H1 (cell line): ENCODE results near the gene PPP1R14B. TPM values are rescaled to one million over a fixed set of nuclear protein-coding genes. Genes with fewer than 3 reads are reported as not detected.

Experiments used
- CTCF ChIA-PET: fragments of 300-600 bp; sonication (Branson Sonifier 250); formaldehyde crosslinking; loops from one replicate; lab custom pipeline; 2021; ENCODE audit not compliant: partially characterized antibody; lab: Charles Lee
- POLR2A ChIA-PET: fragments of 300-600 bp; sonication (Branson Sonifier 250); formaldehyde crosslinking; loops from one replicate; lab custom pipeline; 2021; ENCODE audit warnings: inconsistent platforms; ENCODE audit not compliant: partially characterized antibody; lab: Charles Lee
- DNase-seq, 2 experiments: peaks; one replicate each; pipeline versions ENCODE4 v3.0.0 to v3.0.0-alpha.2; 2010 to 2022; ENCODE audit warnings: low spot score in 2 of 2, low read depth in 1 of 2, mixed read lengths in 1 of 2
- FAIRE-seq: peaks from 2 replicates; lab custom pipeline; 2011; peaks lifted over from hg19 to GRCh38; lab: Jason Lieb, UNC
- H2AFZ ChIP-seq: 2 replicates; pipeline ENCODE4 v1.8.1; 2012; ENCODE audit warnings: low read length, inconsistent platforms
- H2AK5ac ChIP-seq: 2 replicates; pipeline ENCODE4 v1.6.1; 2013; ENCODE audit warnings: low read depth, low read length
- H2BK120ac ChIP-seq: replicated peaks from 2 replicates; pipeline ENCODE3; 2013; ENCODE audit warnings: low read depth, low read length, inconsistent platforms
- H2BK12ac ChIP-seq: 2 replicates; pipeline ENCODE4 v1.6.1; 2013; ENCODE audit warnings: low read depth, low read length
- H2BK15ac ChIP-seq: 2 replicates; pipeline ENCODE4 v1.6.1; 2013; ENCODE audit warnings: low read length
- H2BK20ac ChIP-seq: 2 replicates; pipeline ENCODE4 v1.6.1; 2013; ENCODE audit warnings: low read length
- H2BK5ac ChIP-seq: 2 replicates; pipeline ENCODE4 v1.6.1; 2013; ENCODE audit warnings: low read depth, low read length
- H3K14ac ChIP-seq: 2 replicates; pipeline ENCODE4 v1.6.1; 2013; ENCODE audit warnings: inconsistent platforms; ENCODE audit not compliant: insufficient read length
- H3K18ac ChIP-seq: 2 replicates; pipeline ENCODE4 v1.6.1; 2013; ENCODE audit warnings: low read length; ENCODE audit errors: extremely low read depth
- H3K23ac ChIP-seq: 2 replicates; pipeline ENCODE4 v1.6.1; 2013; ENCODE audit warnings: inconsistent platforms; ENCODE audit not compliant: insufficient read length
- H3K23me2 ChIP-seq: 2 replicates; pipeline ENCODE4 v1.6.1; 2013; ENCODE audit warnings: low read depth, low read length
- H3K27ac ChIP-seq: 2 replicates; pipeline ENCODE4 v1.6.1; 2011; ENCODE audit warnings: low read depth, low read length, inconsistent platforms
- H3K27me3 ChIP-seq, 4 experiments: replicated peaks in 1 of 4; 1 replicate in 1 of 4; 2 replicates in 3 of 4; pipeline versions ENCODE4 v1.6.1 to v1.8.1; 2011 to 2013; ENCODE audit warnings: low read length in 3 of 4, mild to moderate bottlenecking in 3 of 4, inconsistent platforms in 2 of 4, mixed read lengths in 2 of 4, moderate library complexity in 1 of 4; ENCODE audit not compliant: control insufficient read depth in 3 of 4, insufficient read depth in 3 of 4; ENCODE audit errors: extremely low read depth in 1 of 4
- H3K36me3 ChIP-seq, 4 experiments: 2 replicates each; pipeline versions ENCODE4 v1.6.1 to v1.8.1; 2011 to 2013; ENCODE audit warnings: mild to moderate bottlenecking in 4 of 4, low read length in 3 of 4, moderate library complexity in 2 of 4, control low read depth in 1 of 4, inconsistent platforms in 1 of 4; ENCODE audit not compliant: insufficient read depth in 4 of 4, control insufficient read depth in 2 of 4
- H3K4ac ChIP-seq: replicated peaks from 2 replicates; pipeline ENCODE3; 2013; ENCODE audit warnings: low read length, low read depth, mixed read lengths, inconsistent platforms; ENCODE audit not compliant: insufficient read length
- H3K4me1 ChIP-seq, 4 experiments: replicated peaks in 1 of 4; 1 replicate in 1 of 4; 2 replicates in 3 of 4; pipeline versions ENCODE4 v1.6.1 to v1.8.1; 2011 to 2013; ENCODE audit warnings: low read length in 3 of 4, inconsistent platforms in 2 of 4, mixed read lengths in 1 of 4; ENCODE audit not compliant: insufficient read depth in 4 of 4, control insufficient read depth in 3 of 4
- H3K4me2 ChIP-seq, 2 experiments: 2 replicates each; pipeline versions ENCODE4 v1.6.1 to v1.8.1; 2011 to 2013; ENCODE audit warnings: low read depth in 2 of 2, low read length in 2 of 2, control low read depth in 1 of 2, inconsistent platforms in 1 of 2, mild to moderate bottlenecking in 1 of 2; ENCODE audit not compliant: insufficient read depth in 1 of 2
- H3K4me3 ChIP-seq, 4 experiments: fragments of 200-600, 300-600 bp in 1 of 4; sonication (generic), shearing (Covaris generic), sonication (Bioruptor Twin) in 1 of 4; 2 replicates each; pipeline versions ENCODE4 v1.5.1 to v1.8.1; 2011 to 2016; ENCODE audit warnings: low read length in 4 of 4, low read depth in 3 of 4, control low read depth in 2 of 4, inconsistent platforms in 2 of 4, mild to moderate bottlenecking in 2 of 4, mixed read lengths in 1 of 4, moderate library complexity in 1 of 4; ENCODE audit not compliant: insufficient read depth in 2 of 4; ENCODE audit errors: extremely low read depth in 1 of 4
- H3K56ac ChIP-seq: replicated peaks from 2 replicates; pipeline ENCODE3; 2013; ENCODE audit warnings: low read depth, mild to moderate bottlenecking, mixed read lengths, low read length, inconsistent platforms; ENCODE audit not compliant: insufficient read length
- H3K79me1 ChIP-seq: 2 replicates; pipeline ENCODE4 v1.6.1; 2013; ENCODE audit warnings: low read depth, low read length, control low read depth
- H3K79me2 ChIP-seq, 2 experiments: 2 replicates each; pipeline versions ENCODE4 v1.6.1 to v1.8.1; 2012 to 2013; ENCODE audit warnings: low read length in 2 of 2, mild to moderate bottlenecking in 2 of 2, inconsistent platforms in 1 of 2; ENCODE audit not compliant: insufficient read depth in 2 of 2, control insufficient read depth in 1 of 2
- H3K9ac ChIP-seq, 4 experiments: replicated peaks in 1 of 4; 1 replicate in 1 of 4; 2 replicates in 3 of 4; pipeline versions ENCODE4 v1.6.1 to v1.8.1; 2011 to 2013; ENCODE audit warnings: low read depth in 3 of 4, low read length in 3 of 4, control low read depth in 2 of 4, mild to moderate bottlenecking in 2 of 4, moderate library complexity in 2 of 4, inconsistent platforms in 1 of 4; ENCODE audit errors: extremely low read depth in 1 of 4
- H3K9me3 ChIP-seq, 2 experiments: 2 replicates each; pipeline versions ENCODE4 v1.6.1 to v1.8.1; 2012 to 2013; ENCODE audit warnings: mild to moderate bottlenecking in 2 of 2, moderate library complexity in 2 of 2, control low read depth in 1 of 2, inconsistent platforms in 1 of 2, low read depth in 1 of 2, low read length in 1 of 2, mixed read lengths in 1 of 2; ENCODE audit not compliant: insufficient read depth in 2 of 2
- H4K20me1 ChIP-seq, 2 experiments: replicated peaks in 1 of 2; 2 replicates each; pipeline versions ENCODE3 to v1.8.1; 2011 to 2013; ENCODE audit warnings: inconsistent platforms in 2 of 2, low read length in 2 of 2, mild to moderate bottlenecking in 1 of 2; ENCODE audit not compliant: insufficient read depth in 2 of 2, control insufficient read depth in 1 of 2
- H4K5ac ChIP-seq: 2 replicates; pipeline ENCODE4 v1.6.1; 2013; ENCODE audit warnings: low read length, low read depth, mixed read lengths, inconsistent platforms; ENCODE audit not compliant: insufficient read length
- H4K8ac ChIP-seq: 2 replicates; pipeline ENCODE4 v1.8.0; 2013; ENCODE audit warnings: mild to moderate bottlenecking, moderate library complexity, low read length, inconsistent platforms; ENCODE audit not compliant: insufficient read depth; ENCODE audit errors: extremely low read depth
- H4K91ac ChIP-seq: replicated peaks from 2 replicates; pipeline ENCODE3; 2013; ENCODE audit warnings: low read length, mixed read lengths, inconsistent platforms; ENCODE audit not compliant: insufficient read length
- BRCA1 ChIP-seq: IDR thresholded peaks from 2 replicates; pipeline ENCODE4 v1.6.1; 2012; ENCODE audit warnings: low read depth, low read length, improper control_type of control experiment
- CBX8 ChIP-seq: fragments of 300-800, 300-1000 bp; sonication (generic); IDR thresholded peaks from 2 replicates; pipeline ENCODE4 v1.7.1; 2016; ENCODE audit warnings: low read depth, low read length, borderline replicate concordance
- E2F6 ChIP-seq: IDR thresholded peaks from 2 replicates; pipeline ENCODE4 v1.6.1; 2012; ENCODE audit warnings: inconsistent platforms
- GTF2F1 ChIP-seq: IDR thresholded peaks from 2 replicates; pipeline ENCODE4 v1.6.1; 2012; ENCODE audit warnings: low read depth, low read length, improper control_type of control experiment, borderline replicate concordance
- KDM1A ChIP-seq: fragments of 200-600, 300-600 bp; sonication (generic); IDR thresholded peaks from 2 replicates; pipeline ENCODE4 v1.7.1; 2016; ENCODE audit warnings: mild to moderate bottlenecking, low read length, borderline replicate concordance
- KDM5A ChIP-seq: fragments of 200-600 bp; IDR thresholded peaks from 2 replicates; pipeline ENCODE4 v1.7.1; 2012; ENCODE audit warnings: mild to moderate bottlenecking, low read length, inconsistent platforms, mixed read lengths
- NRF1 ChIP-seq: IDR thresholded peaks from 2 replicates; pipeline ENCODE4 v1.6.1; 2011; ENCODE audit warnings: mild to moderate bottlenecking, low read depth, low read length, improper control_type of control experiment
- RBBP5 ChIP-seq: IDR thresholded peaks from 2 replicates; pipeline ENCODE4 v1.7.1; 2012; ENCODE audit warnings: low read depth, mild to moderate bottlenecking, inconsistent platforms, low read length, moderate library complexity, borderline replicate concordance
- SIN3A ChIP-seq, 2 experiments: IDR thresholded peaks in 1 of 2; conservative IDR thresholded peaks in 1 of 2; 2 replicates each; pipeline ENCODE4 v1.6.1; 2011 to 2012; ENCODE audit warnings: low read length in 2 of 2, improper control_type of control experiment in 1 of 2, low read depth in 1 of 2, mild to moderate bottlenecking in 1 of 2
- SP1 ChIP-seq: IDR thresholded peaks from 2 replicates; pipeline ENCODE4 v1.6.1; 2011; ENCODE audit warnings: low read depth, low read length
- SP4 ChIP-seq: IDR thresholded peaks from 2 replicates; pipeline ENCODE4 v1.6.1; 2012; ENCODE audit warnings: low read length, inconsistent platforms
- TAF1 ChIP-seq: IDR thresholded peaks from 2 replicates; pipeline ENCODE4 v1.6.1; 2011; ENCODE audit warnings: mild to moderate bottlenecking, low read depth, low read length
- TBP ChIP-seq: IDR thresholded peaks from 2 replicates; pipeline ENCODE4 v1.6.1; 2011; ENCODE audit warnings: low read depth, low read length, improper control_type of control experiment
- WGBS, 2 experiments: shearing (Covaris generic) in 1 of 2; methylation state at CpG; one replicate each; pipeline versions ENCODE4 v1.1.6 to v1.1.7; 2013 to 2015; ENCODE audit warnings: low lambda C conversion rate in 2 of 2, mixed read lengths in 2 of 2, inconsistent platforms in 1 of 2, low coverage in 1 of 2, missing lambda C conversion rate in 1 of 2; ENCODE audit not compliant: insufficient replicate concordance in 2 of 2, insufficient coverage in 1 of 2, insufficient read length in 1 of 2; ENCODE audit errors: extremely low coverage in 1 of 2, missing lambda C conversion rate in 1 of 2; 5-methylcytosine and 5-hydroxymethylcytosine counted together
- polyA plus RNA-seq, 7 experiments: library from polyadenylated mRNA; depleted of rRNA in 3 of 7; stranded (reverse) in 5 of 7; unstranded in 2 of 7; fragments of >200 nt in 5 of 7; fragments of 200-250 nt in 2 of 7; gene quantifications; 1 replicate in 5 of 7; 2 replicates in 1 of 7; 4 replicates in 1 of 7; pipeline versions ENCODE4 v1.2.1 to v1.2.3, GENCODE V29; 2011 to 2013; ENCODE audit warnings: missing spikeins in 2 of 7, mixed read lengths in 2 of 7
- total RNA-seq: library from RNA; stranded (reverse); fragmentation: NEBNext Ultra II Directional; extraction: Animal tissue kit (Norgen Biotek cat#: 25700); gene quantifications from 2 replicates; pipeline ENCODE4 v1.2.1, GENCODE V29; 2021

The PPP1R14B gene
- total and polyA plus RNA-seq, 2 of the 8 experiments (the other 6 are each of a cell fraction or from before 2014, with no cell fraction given), result 265 to 419 TPM

- Histone ChIP-seq H2BK20ac (no peak overlapping the region), H3K27ac (no peak overlapping the region), H2BK15ac (no peak overlapping the region), H3K23me2 (no peaks in the 10 kb centered on the region), H3K9me3 (no peaks in the 10 kb centered on the region), H4K20me1 (peaks cover 8 to 24% of the 10 kb centered on the region in 2 experiments), H3K79me2 (no peaks in the 10 kb centered on the region), H3K4me2 (no peak overlapping the region), H3K14ac (no peak overlapping the region), H2AK5ac (no peak overlapping the region), H4K5ac (no peak overlapping the region), H3K18ac (no peak overlapping the region), H4K8ac (no peak overlapping the region), H2AFZ (no peak overlapping the region), H3K9ac (no peak overlapping the region), H3K56ac (no peak overlapping the region), H3K36me3 (peaks cover 20 to 83% (median 41%) of the 10 kb centered on the region in 4 experiments), H3K4me1 (no peaks in the 10 kb centered on the region; a peak in 3 of 7 replicates), H3K4me3 (no peak overlapping the region), H3K23ac (no peak overlapping the region), H2BK5ac (no peak overlapping the region), H3K27me3 (no peaks in the 10 kb centered on the region), H3K79me1 (no peaks in the 10 kb centered on the region), H2BK120ac (no peak overlapping the region), H4K91ac (no peak overlapping the region), H2BK12ac (no peak overlapping the region), H3K4ac (no peak overlapping the region)
- no peak for DNase-seq
- CTCF ChIA-PET, result interaction anchor here (0.9 to 1.9 kb wide), 3 partner anchors 12 to 85 kb away, joined by 3 to 8 read pairs (median 5); partner anchors contain the start of gene FERMT3
- 94% methylated on average over 6 of the region's 6 CpGs; no CpG with 5 or more reads in 1 of the 2 experiments for WGBS, 2 experiments
- no peak for FAIRE-seq
- POLR2A ChIA-PET, result interaction anchor here (1.2 to 7.1 kb wide), 2 partner anchors 7 to 12 kb away, joined by 3 to 101 read pairs; no protein-coding TSS in a partner anchor
- no peak for TF ChIP-seq GTF2F1
- TF ChIP-seq NRF1, result no peak
- no peak for TF ChIP-seq TAF1
- TF ChIP-seq E2F6, result no peak
- TF ChIP-seq KDM1A, result no peak
- no peak for TF ChIP-seq RBBP5
- no peak for TF ChIP-seq CBX8
- TF ChIP-seq KDM5A, result no peak
- TF ChIP-seq SP4, result no peak
- no peak for TF ChIP-seq SP1
- TF ChIP-seq BRCA1, result no peak
- TF ChIP-seq TBP, result no peak
- TF ChIP-seq SIN3A (conservative IDR thresholded peaks at IDR 0.05 in 1 of 2, IDR thresholded peaks at IDR 0.05 in 1 of 2; ENCODE audit: low read depth in 1 of 2, low read length in 2 of 2), result no peak
Observed at GRCh38 chr11:64260147-64260708, 13.5 kb upstream of the PPP1R14B start.
